Kidney epithelial cell (primary cell): Measurements from ENCODE around the gene DNAAF8. TPM values are rescaled to one million over a fixed set of nuclear protein-coding genes. Genes with fewer than 3 reads are reported as not detected.

Experiments used
- DNase-seq: peaks from one replicate; pipeline ENCODE4 v3.0.0-alpha.2; 2010; ENCODE audit warnings: low read depth
- H3K27me3 ChIP-seq: 2 replicates; pipeline ENCODE4 v1.6.0; 2011; ENCODE audit warnings: low read length; ENCODE audit not compliant: control insufficient read depth, insufficient read depth
- H3K36me3 ChIP-seq: 2 replicates; pipeline ENCODE4 v1.5.1; 2011; ENCODE audit warnings: low read length; ENCODE audit not compliant: control insufficient read depth, insufficient read depth
- H3K4me3 ChIP-seq: 2 replicates; pipeline ENCODE4 v1.5.1; 2011; ENCODE audit warnings: low read depth, mild to moderate bottlenecking, control low read depth, low read length
- total RNA-seq: library from RNA; depleted of rRNA; stranded (reverse); fragments of >200 nt; gene quantifications from 2 replicates; pipeline ENCODE4 v1.2.3, GENCODE V29; 2015
- TF ChIP-seq, protein P1 (sequence below): IDR thresholded peaks from 2 replicates; pipeline ENCODE4 v1.5.1; 2011; ENCODE audit warnings: mild to moderate bottlenecking, moderate library complexity, low read length, control low read depth, inconsistent platforms; ENCODE audit not compliant: insufficient read depth, poor library complexity, severe bottlenecking

Gene DNAAF8
- total RNA-seq, 1 donor from 2014 or later, result 1.8 TPM

DNA sequence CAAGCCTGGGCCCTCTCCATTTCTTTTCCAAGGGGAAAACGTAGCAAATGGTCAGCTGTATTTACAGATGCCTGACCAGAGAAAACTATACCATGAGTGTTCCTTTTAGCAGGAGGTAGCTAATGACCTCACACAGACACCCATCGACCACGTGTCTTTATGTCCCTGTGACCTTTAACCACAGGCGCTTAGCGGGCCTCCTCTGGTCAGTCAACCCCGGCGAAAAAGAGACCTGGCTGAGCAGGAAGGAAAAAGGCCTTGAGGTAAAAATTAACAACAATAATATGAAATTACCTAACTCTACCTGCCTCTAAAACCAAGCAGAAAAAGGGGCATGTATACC lies 31.9 kb upstream of the DNAAF8 start:
- no peaks in the 10 kb centered on the region for H3K36me3 ChIP-seq
- no peaks in the 10 kb centered on the region for H3K27me3 ChIP-seq
- DNase-seq, result no peak
- no peak overlapping the region for H3K4me3 ChIP-seq
- TF ChIP-seq, protein P1, sequence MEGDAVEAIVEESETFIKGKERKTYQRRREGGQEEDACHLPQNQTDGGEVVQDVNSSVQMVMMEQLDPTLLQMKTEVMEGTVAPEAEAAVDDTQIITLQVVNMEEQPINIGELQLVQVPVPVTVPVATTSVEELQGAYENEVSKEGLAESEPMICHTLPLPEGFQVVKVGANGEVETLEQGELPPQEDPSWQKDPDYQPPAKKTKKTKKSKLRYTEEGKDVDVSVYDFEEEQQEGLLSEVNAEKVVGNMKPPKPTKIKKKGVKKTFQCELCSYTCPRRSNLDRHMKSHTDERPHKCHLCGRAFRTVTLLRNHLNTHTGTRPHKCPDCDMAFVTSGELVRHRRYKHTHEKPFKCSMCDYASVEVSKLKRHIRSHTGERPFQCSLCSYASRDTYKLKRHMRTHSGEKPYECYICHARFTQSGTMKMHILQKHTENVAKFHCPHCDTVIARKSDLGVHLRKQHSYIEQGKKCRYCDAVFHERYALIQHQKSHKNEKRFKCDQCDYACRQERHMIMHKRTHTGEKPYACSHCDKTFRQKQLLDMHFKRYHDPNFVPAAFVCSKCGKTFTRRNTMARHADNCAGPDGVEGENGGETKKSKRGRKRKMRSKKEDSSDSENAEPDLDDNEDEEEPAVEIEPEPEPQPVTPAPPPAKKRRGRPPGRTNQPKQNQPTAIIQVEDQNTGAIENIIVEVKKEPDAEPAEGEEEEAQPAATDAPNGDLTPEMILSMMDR, result no peak

DNA sequence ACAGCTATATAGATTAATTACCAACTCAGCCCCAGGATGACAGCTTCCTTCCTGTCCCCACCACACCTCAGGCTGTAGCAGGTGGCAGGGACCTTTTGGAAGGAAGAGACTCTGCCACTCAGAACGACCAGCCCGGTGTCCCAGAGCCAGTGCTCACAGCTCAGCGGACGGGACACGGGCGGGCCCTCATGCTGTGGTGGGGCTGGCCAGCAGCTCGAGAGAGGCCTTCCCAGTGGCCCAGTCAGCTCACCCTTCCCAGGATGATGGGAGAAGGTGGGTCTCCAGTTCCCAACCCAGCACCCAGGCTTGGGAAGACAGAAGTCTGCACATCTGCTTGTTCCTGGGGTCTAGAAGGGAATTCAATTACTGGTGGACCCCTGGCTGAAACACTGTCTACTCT lies 30.4 kb upstream of the DNAAF8 start:
- Histone ChIP-seq H3K27me3 (no peaks in the 10 kb centered on the region), H3K36me3 (no peaks in the 10 kb centered on the region), H3K4me3 (no peak overlapping the region)
- TF ChIP-seq, protein P1, result no peak
- DNase-seq, result no peak

DNA sequence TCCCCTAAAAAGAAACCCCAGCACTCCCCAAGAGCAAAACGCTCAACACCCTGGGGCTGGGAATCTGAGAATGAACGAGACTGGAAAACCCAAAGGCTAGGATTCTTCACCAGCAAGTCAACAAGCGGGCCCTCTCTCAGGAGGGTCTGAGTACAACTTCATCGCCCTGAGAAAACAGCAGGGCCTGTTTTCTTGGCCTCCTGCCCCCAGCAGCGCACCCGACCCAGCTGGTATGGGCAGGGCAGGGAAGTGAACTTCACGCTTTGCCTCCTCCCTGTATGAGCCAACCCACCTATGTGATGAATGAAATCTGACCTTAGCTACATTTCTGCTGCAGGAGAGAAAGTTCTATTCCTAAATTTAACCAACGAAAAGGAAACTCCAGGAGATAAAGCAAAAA lies 29.8 kb upstream of the DNAAF8 start:
- DNase-seq, result no peak
- Histone ChIP-seq H3K4me3 (no peak overlapping the region), H3K27me3 (no peaks in the 10 kb centered on the region), H3K36me3 (no peaks in the 10 kb centered on the region)
- TF ChIP-seq, protein P1, result no peak

DNA sequence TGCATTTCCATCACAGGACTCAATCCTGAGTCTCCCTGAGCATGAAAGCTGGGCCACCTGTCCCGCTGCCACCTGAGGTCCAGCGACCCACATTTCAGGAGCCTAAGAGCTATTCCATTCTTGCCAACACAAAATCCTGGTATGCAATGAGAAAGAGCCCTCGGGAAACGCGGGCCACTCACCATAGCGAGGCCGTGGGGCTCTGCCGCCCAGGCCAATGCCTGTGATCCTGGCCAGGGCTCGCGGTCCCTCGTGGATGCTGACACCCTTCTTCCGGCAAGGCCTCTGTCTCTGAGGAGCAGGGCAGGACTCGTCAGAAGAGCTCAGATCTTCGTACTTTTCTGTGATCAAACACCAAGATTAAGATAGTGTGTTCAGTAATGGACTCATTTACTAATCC lies 29.4 kb upstream of the DNAAF8 start:
- DNase-seq, result no peak
- H3K27me3 ChIP-seq, result no peaks in the 10 kb centered on the region
- no peak overlapping the region for H3K4me3 ChIP-seq
- no peaks in the 10 kb centered on the region for H3K36me3 ChIP-seq
- TF ChIP-seq, protein P1, result no peak

DNA sequence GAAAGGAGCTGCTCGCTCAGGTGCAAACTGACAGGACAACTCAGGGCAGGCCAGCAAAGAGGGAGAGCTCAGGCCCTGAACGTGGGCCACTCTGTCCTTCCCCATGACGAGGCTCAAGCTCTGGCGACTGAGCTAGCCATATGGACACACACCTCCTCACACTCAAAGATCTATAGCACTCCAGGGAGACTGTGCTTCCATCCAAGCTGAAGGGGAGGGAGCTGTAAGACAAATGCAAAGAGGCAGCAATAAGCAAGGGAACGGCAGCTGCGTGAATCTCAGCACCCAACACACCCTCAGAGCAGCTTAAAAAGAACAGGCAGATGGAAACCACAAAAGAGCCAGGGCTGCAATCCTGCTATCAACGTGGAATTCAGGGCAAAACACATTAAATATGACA lies 27.5 kb upstream of the DNAAF8 start:
- Histone ChIP-seq H3K36me3 (no peaks in the 10 kb centered on the region), H3K4me3 (no peak overlapping the region), H3K27me3 (no peaks in the 10 kb centered on the region)
- TF ChIP-seq, protein P1, result no peak
- DNase-seq, result no peak

DNA sequence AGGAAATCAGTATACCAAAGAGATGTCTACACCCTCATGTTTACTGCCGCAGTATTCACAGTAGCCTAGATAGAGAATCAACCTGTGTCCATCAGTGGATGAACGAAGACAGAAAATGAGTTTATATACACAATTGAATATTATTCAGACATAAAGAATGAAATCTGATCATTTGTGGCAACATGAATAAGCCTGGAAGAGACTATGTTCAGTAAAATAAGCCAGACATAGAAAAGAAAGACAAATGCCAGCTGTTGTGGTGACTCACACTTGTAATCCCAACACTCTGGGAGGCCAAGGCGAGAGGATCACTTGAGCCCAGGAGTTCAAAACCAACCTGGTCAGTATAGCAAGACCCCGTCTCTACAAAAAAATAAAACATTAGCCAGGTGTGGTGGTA lies 24.9 kb upstream of the DNAAF8 start:
- H3K4me3 ChIP-seq, result no peak overlapping the region
- H3K27me3 ChIP-seq, result no peaks in the 10 kb centered on the region
- H3K36me3 ChIP-seq, result no peaks in the 10 kb centered on the region
- no peak for DNase-seq
- TF ChIP-seq, protein P1, result no peak
